IMR-90 (cell line): ENCODE measurements around the gene ISM1. TPM values are rescaled to one million over a fixed set of nuclear protein-coding genes. Genes with fewer than 3 reads are reported as not detected.

ENCODE experiments used
- ATAC-seq: fragments of 200-7000 bp; cut with Tn5 transposase; 2 replicates; pipeline ENCODE4 v1.9.1; 2020; ENCODE audit warnings: low read depth, mild to moderate bottlenecking, moderate library complexity
- BruUV-seq: library from RNA; stranded (reverse); fragments of 400-500 nt; replicated peaks from 2 replicates; lab custom pipeline; 2021; lab: Mats Ljungman, UMichigan
- CTCF ChIA-PET: fragments of 300-600 bp; formaldehyde crosslinking; extraction: SDS; loops from one replicate; lab custom pipeline; 2021; ENCODE audit warnings: antibody characterized with exemption; lab: Yijun Ruan, JAX
- POLR2A ChIA-PET: fragments of 300-600 bp; sonication (Branson Sonifier 250); formaldehyde crosslinking; loops from one replicate; lab custom pipeline; 2022; ENCODE audit warnings: antibody characterized with exemption; ENCODE audit not compliant: unreplicated experiment; lab: Charles Lee
- DNase-seq: peaks from one replicate; pipeline ENCODE4 v3.0.0; 2013
- H2AFZ ChIP-seq: replicated peaks from 2 replicates; pipeline ENCODE3; 2013; ENCODE audit warnings: low read length, mild to moderate bottlenecking; ENCODE audit not compliant: poor library complexity
- H2AK5ac ChIP-seq: 2 replicates; pipeline ENCODE4 v1.6.1; 2013; ENCODE audit warnings: low read depth, low read length, inconsistent platforms
- H2AK9ac ChIP-seq: replicated peaks from 2 replicates; pipeline ENCODE3; 2013; ENCODE audit warnings: mild to moderate bottlenecking, low read depth, low read length, moderate library complexity; ENCODE audit not compliant: poor library complexity
- H2BK120ac ChIP-seq: 2 replicates; pipeline ENCODE4 v1.6.1; 2013; ENCODE audit warnings: low read depth, low read length, inconsistent platforms
- H2BK15ac ChIP-seq: 3 replicates; pipeline ENCODE4 v1.6.1; 2013; ENCODE audit warnings: low read depth, low read length, inconsistent platforms
- H2BK20ac ChIP-seq: 2 replicates; pipeline ENCODE4 v1.6.1; 2013; ENCODE audit warnings: low read depth, mild to moderate bottlenecking, inconsistent platforms, low read length, moderate library complexity
- H2BK5ac ChIP-seq: 2 replicates; pipeline ENCODE4 v1.6.1; 2013; ENCODE audit warnings: mild to moderate bottlenecking, low read depth, low read length, inconsistent platforms; ENCODE audit not compliant: poor library complexity, severe bottlenecking
- H3K14ac ChIP-seq: replicated peaks from 2 replicates; pipeline ENCODE4 v1.6.1; 2013; ENCODE audit warnings: low read depth, low read length, inconsistent platforms
- H3K18ac ChIP-seq: 2 replicates; pipeline ENCODE4 v1.6.1; 2013; ENCODE audit warnings: low read depth, low read length, control low read depth
- H3K23ac ChIP-seq: 2 replicates; pipeline ENCODE4 v1.6.1; 2013; ENCODE audit warnings: low read depth, low read length, inconsistent platforms
- H3K27ac ChIP-seq: 2 replicates; pipeline ENCODE4 v1.5.1; 2013; ENCODE audit warnings: mild to moderate bottlenecking, control low read depth, low read length; ENCODE audit not compliant: insufficient read depth
- H3K27me3 ChIP-seq: 2 replicates; pipeline ENCODE4 v1.6.1; 2013; ENCODE audit warnings: low read length; ENCODE audit not compliant: control insufficient read depth, insufficient read depth
- H3K36me3 ChIP-seq: 2 replicates; pipeline ENCODE4 v1.6.1; 2013; ENCODE audit warnings: low read length, mixed read lengths; ENCODE audit not compliant: control insufficient read depth, insufficient read depth
- H3K4ac ChIP-seq: 2 replicates; pipeline ENCODE4 v1.6.1; 2013; ENCODE audit warnings: low read depth, low read length, inconsistent platforms
- H3K4me1 ChIP-seq: 2 replicates; pipeline ENCODE4 v1.6.1; 2013; ENCODE audit warnings: low read length, mixed read lengths; ENCODE audit not compliant: control insufficient read depth, insufficient read depth
- H3K4me2 ChIP-seq: 2 replicates; pipeline ENCODE4 v1.6.1; 2013; ENCODE audit warnings: low read depth, mild to moderate bottlenecking, control low read depth, low read length, moderate library complexity
- H3K4me3 ChIP-seq: 2 replicates; pipeline ENCODE4 v1.5.1; 2013; ENCODE audit warnings: low read depth, mild to moderate bottlenecking, control low read depth, low read length, moderate library complexity; ENCODE audit not compliant: insufficient read depth
- H3K56ac ChIP-seq: 2 replicates; pipeline ENCODE4 v1.6.1; 2013; ENCODE audit warnings: low read length, inconsistent platforms; ENCODE audit not compliant: insufficient read depth; ENCODE audit errors: extremely low read depth
- H3K79me1 ChIP-seq, 2 experiments: 2 replicates each; pipeline ENCODE4 v1.6.1; 2013; ENCODE audit warnings: low read length in 2 of 2, inconsistent platforms in 1 of 2, low read depth in 1 of 2
- H3K9ac ChIP-seq: 2 replicates; pipeline ENCODE4 v1.6.1; 2013; ENCODE audit warnings: low read depth, low read length, control low read depth
- H3K9me1 ChIP-seq: 2 replicates; pipeline ENCODE4 v1.6.1; 2013; ENCODE audit warnings: low read length, inconsistent platforms; ENCODE audit not compliant: insufficient read depth
- H3K9me3 ChIP-seq: 2 replicates; pipeline ENCODE4 v1.6.1; 2013; ENCODE audit warnings: low read length; ENCODE audit not compliant: control insufficient read depth, insufficient read depth
- H4K20me1 ChIP-seq: 2 replicates; pipeline ENCODE4 v1.6.1; 2013; ENCODE audit warnings: low read length, inconsistent platforms; ENCODE audit not compliant: insufficient read depth
- H4K5ac ChIP-seq: 2 replicates; pipeline ENCODE4 v1.6.1; 2013; ENCODE audit warnings: mild to moderate bottlenecking, low read depth, low read length, control low read depth
- H4K8ac ChIP-seq, 2 experiments: 2 replicates each; pipeline ENCODE4 v1.6.1; 2013; ENCODE audit warnings: low read depth in 2 of 2, low read length in 2 of 2, control low read depth in 1 of 2, inconsistent platforms in 1 of 2
- H4K91ac ChIP-seq: 2 replicates; pipeline ENCODE4 v1.6.1; 2013; ENCODE audit warnings: low read depth, low read length, inconsistent platforms; ENCODE audit not compliant: insufficient read depth
- BHLHE40 ChIP-seq: fragments of 150-350 bp; IDR thresholded peaks from 2 replicates; pipeline ENCODE4 v1.6.1; 2016; ENCODE audit warnings: mild to moderate bottlenecking, low read depth, low read length
- CEBPB ChIP-seq: IDR thresholded peaks from 2 replicates; pipeline ENCODE4 v1.6.1; 2012; ENCODE audit warnings: low read depth, low read length, improper control_type of control experiment
- CHD1 ChIP-seq: IDR thresholded peaks from 2 replicates; pipeline ENCODE4 v1.6.1; 2012; ENCODE audit warnings: low read depth, low read length, improper control_type of control experiment
- FOS ChIP-seq: fragments of 150-350 bp; IDR thresholded peaks from 2 replicates; pipeline ENCODE4 v1.6.1; 2016; ENCODE audit warnings: low read depth, low read length
- MAFK ChIP-seq: IDR thresholded peaks from 2 replicates; pipeline ENCODE4 v1.6.1; 2012; ENCODE audit warnings: low read depth, low read length, improper control_type of control experiment
- MAZ ChIP-seq: IDR thresholded peaks from 2 replicates; pipeline ENCODE4 v1.6.1; 2012; ENCODE audit warnings: low read depth, mild to moderate bottlenecking, low read length, improper control_type of control experiment, moderate library complexity, borderline replicate concordance
- MXI1 ChIP-seq: IDR thresholded peaks from 2 replicates; pipeline ENCODE4 v1.6.1; 2012; ENCODE audit warnings: low read depth, mild to moderate bottlenecking, low read length, moderate library complexity, borderline replicate concordance
- NFE2L2 ChIP-seq: fragments of 150-350 bp; IDR thresholded peaks from 2 replicates; pipeline ENCODE4 v1.6.1; 2016; ENCODE audit warnings: low read depth, mild to moderate bottlenecking, low read length
- POLR2A ChIP-seq: IDR thresholded peaks from 2 replicates; pipeline ENCODE4 v1.6.1; 2012; ENCODE audit warnings: mild to moderate bottlenecking, low read depth, low read length
- RAD21 ChIP-seq: IDR thresholded peaks from 2 replicates; pipeline ENCODE4 v1.6.1; 2012; ENCODE audit warnings: low read length, improper control_type of control experiment
- RCOR1 ChIP-seq: IDR thresholded peaks from 2 replicates; pipeline ENCODE4 v1.6.1; 2012; ENCODE audit warnings: mild to moderate bottlenecking, low read length, improper control_type of control experiment; ENCODE audit not compliant: insufficient replicate concordance
- RFX5 ChIP-seq: IDR thresholded peaks from 2 replicates; pipeline ENCODE4 v1.8.0; 2012; ENCODE audit warnings: low read depth, mild to moderate bottlenecking, low read length, moderate library complexity
- SMC3 ChIP-seq: fragments of 150-350 bp; IDR thresholded peaks from 2 replicates; pipeline ENCODE4 v1.6.1; 2016; ENCODE audit warnings: low read depth, mild to moderate bottlenecking, antibody characterized with exemption, low read length, moderate library complexity
- WGBS, 2 experiments: methylation state at CpG; one replicate each; pipeline versions ENCODE4 v1.1.5 to v1.1.7; 2013; ENCODE audit warnings: missing lambda C conversion rate in 2 of 2; ENCODE audit not compliant: insufficient read length in 1 of 2; ENCODE audit errors: extremely low coverage in 2 of 2; 5-methylcytosine and 5-hydroxymethylcytosine counted together
- dilution Hi-C: fragments of 300-500 bp; cut with HindIII; formaldehyde crosslinking; loops from one replicate; pipeline ENCODE4 v1.14.3; 2018; ENCODE audit warnings: low sequenced_read_pairs; ENCODE audit not compliant: unreplicated experiment
- in situ Hi-C: fragments of 300-500 bp; cut with MboI; formaldehyde crosslinking; loops from 3 replicates; pipeline ENCODE4 v1.14.3; 2019; ENCODE audit warnings: low sequenced_read_pairs, inconsistent platforms, mixed read lengths
- intact Hi-C: fragments of 100-400 bp; cut with micrococcal nuclease; formaldehyde crosslinking; loops from 2 replicates; pipeline ENCODE4 v1.10.0; 2022
- polyA plus RNA-seq, 3 experiments: library from polyadenylated mRNA; depleted of rRNA; stranded (reverse); fragments of >200 nt; gene quantifications; 2 replicates each; pipeline ENCODE4 v1.2.3, GENCODE V29; 2012; ENCODE audit warnings: low replicate concordance in 1 of 3
- total RNA-seq: library from RNA; depleted of rRNA; stranded (reverse); fragments of >200 nt; gene quantifications from 2 replicates; pipeline ENCODE4 v1.2.3, GENCODE V29; 2012
- TF ChIP-seq, protein P1 (sequence below): fragments of 150-350 bp; IDR thresholded peaks from 2 replicates; pipeline ENCODE4 v1.6.1; 2017; ENCODE audit warnings: mild to moderate bottlenecking, antibody characterized with exemption, low read length, low read depth
- TF ChIP-seq, protein P2 (sequence below): fragments of 150-350 bp; IDR thresholded peaks from 2 replicates; pipeline ENCODE4 v1.6.1; 2016; ENCODE audit warnings: low read depth, mild to moderate bottlenecking, low read length, moderate library complexity, borderline replicate concordance
- TF ChIP-seq, protein P3 (sequence below): conservative IDR thresholded peaks from 2 replicates; pipeline ENCODE4 v1.5.1; 2012; ENCODE audit warnings: mild to moderate bottlenecking, low read depth, low read length, improper control_type of control experiment

Gene ISM1
- total and polyA plus RNA-seq, 2 of the 4 experiments (the other 2 are of a cell fraction), result not detected

DNA sequence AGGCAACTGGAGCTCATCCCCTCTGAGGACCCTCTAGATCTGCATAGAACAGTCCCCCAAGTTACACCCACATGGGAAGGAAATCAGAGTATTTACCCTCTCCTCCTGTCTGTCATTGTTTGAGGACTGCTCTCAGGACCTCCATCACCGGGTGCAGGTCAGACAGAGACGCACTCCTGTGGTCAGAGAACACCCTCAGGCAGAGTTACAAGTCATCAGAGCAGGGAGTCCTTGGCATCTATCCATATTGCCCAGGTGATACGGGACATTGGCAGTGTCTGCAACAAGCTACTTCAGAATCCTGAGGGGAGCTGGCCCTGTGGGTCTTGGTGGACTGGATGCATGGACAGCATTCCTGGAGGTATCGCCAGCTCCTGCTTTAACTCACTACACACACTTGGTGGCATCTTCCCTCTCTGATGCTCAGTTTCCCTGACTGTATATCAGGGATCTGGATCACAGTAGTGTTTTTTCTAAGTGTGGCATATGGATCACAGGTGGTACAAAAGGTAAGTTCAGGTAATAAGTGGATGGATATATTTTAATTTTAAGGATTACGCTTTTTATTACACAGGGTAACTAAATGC, 15.1 kb upstream of the ISM1 start:
- TF ChIP-seq, protein P1, sequence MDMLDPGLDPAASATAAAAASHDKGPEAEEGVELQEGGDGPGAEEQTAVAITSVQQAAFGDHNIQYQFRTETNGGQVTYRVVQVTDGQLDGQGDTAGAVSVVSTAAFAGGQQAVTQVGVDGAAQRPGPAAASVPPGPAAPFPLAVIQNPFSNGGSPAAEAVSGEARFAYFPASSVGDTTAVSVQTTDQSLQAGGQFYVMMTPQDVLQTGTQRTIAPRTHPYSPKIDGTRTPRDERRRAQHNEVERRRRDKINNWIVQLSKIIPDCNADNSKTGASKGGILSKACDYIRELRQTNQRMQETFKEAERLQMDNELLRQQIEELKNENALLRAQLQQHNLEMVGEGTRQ, result no peak
- no peak for TF ChIP-seq BHLHE40
- no peak for TF ChIP-seq FOS
- no peak for TF ChIP-seq CEBPB
- no peak for TF ChIP-seq MXI1
- TF ChIP-seq, protein P2, sequence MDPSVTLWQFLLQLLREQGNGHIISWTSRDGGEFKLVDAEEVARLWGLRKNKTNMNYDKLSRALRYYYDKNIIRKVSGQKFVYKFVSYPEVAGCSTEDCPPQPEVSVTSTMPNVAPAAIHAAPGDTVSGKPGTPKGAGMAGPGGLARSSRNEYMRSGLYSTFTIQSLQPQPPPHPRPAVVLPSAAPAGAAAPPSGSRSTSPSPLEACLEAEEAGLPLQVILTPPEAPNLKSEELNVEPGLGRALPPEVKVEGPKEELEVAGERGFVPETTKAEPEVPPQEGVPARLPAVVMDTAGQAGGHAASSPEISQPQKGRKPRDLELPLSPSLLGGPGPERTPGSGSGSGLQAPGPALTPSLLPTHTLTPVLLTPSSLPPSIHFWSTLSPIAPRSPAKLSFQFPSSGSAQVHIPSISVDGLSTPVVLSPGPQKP, result no peak
- TF ChIP-seq POLR2A, result no peak
- TF ChIP-seq MAFK, result no peak
- TF ChIP-seq NFE2L2, result no peak
- TF ChIP-seq CHD1, result no peak
- no peak for TF ChIP-seq RFX5
- TF ChIP-seq MAZ, result no peak
- TF ChIP-seq RCOR1, result no peak
- TF ChIP-seq SMC3, result no peak
- TF ChIP-seq, protein P3, sequence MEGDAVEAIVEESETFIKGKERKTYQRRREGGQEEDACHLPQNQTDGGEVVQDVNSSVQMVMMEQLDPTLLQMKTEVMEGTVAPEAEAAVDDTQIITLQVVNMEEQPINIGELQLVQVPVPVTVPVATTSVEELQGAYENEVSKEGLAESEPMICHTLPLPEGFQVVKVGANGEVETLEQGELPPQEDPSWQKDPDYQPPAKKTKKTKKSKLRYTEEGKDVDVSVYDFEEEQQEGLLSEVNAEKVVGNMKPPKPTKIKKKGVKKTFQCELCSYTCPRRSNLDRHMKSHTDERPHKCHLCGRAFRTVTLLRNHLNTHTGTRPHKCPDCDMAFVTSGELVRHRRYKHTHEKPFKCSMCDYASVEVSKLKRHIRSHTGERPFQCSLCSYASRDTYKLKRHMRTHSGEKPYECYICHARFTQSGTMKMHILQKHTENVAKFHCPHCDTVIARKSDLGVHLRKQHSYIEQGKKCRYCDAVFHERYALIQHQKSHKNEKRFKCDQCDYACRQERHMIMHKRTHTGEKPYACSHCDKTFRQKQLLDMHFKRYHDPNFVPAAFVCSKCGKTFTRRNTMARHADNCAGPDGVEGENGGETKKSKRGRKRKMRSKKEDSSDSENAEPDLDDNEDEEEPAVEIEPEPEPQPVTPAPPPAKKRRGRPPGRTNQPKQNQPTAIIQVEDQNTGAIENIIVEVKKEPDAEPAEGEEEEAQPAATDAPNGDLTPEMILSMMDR, result no peak
- TF ChIP-seq RAD21, result no peak
- DNase-seq, result no peak
- Histone ChIP-seq H3K27me3 (no peaks in the 10 kb centered on the region), H4K20me1 (no peaks in the 10 kb centered on the region), H3K14ac (no peak overlapping the region), H3K4me1 (no peaks in the 10 kb centered on the region), H3K23ac (no peak overlapping the region), H4K5ac (no peak overlapping the region), H2BK15ac (no peak overlapping the region), H3K36me3 (no peaks in the 10 kb centered on the region), H2BK120ac (no peak overlapping the region), H2AK9ac (no peak overlapping the region), H2AK5ac (no peak overlapping the region), H2BK20ac (no peak overlapping the region), H3K18ac (no peak overlapping the region), H3K4me3 (no peak overlapping the region), H3K27ac (no peak overlapping the region), H3K4ac (no peak overlapping the region), H3K4me2 (no peak overlapping the region), H3K9me3 (no peaks in the 10 kb centered on the region), H4K8ac (no peak overlapping the region), H3K79me1 (no peaks in the 10 kb centered on the region), H3K9me1 (no peaks in the 10 kb centered on the region), H3K9ac (no peak overlapping the region), H2AFZ (no peak overlapping the region), H4K91ac (no peak overlapping the region), H3K56ac (no peak overlapping the region), H2BK5ac (no peak overlapping the region)
- CTCF ChIA-PET, result no interaction called here
- WGBS, 2 experiments, result no CpG with 5 or more reads among the region's 5 CpGs
- intact Hi-C loops (no loop called here), dilution Hi-C loops (no loop called here), in situ Hi-C loops (no loop called here)
- POLR2A ChIA-PET, result no interaction called here
- BruUV-seq, result no TSS peak
- no peak for ATAC-seq
